Spleen (tissue), 11 donors: ENCODE measurements around the gene TXLNG. TPM values are rescaled to one million over a fixed set of nuclear protein-coding genes. Genes with fewer than 3 reads are reported as not detected.

Experiments used
- DNase-seq: peaks from one replicate; pipeline ENCODE4 v3.0.0-alpha.2; 2020
- H3K27ac ChIP-seq, 8 donors: fragments of 200-600 bp; sonication (generic) in 7 of 8; 1 replicate in 4 of 8; 2 replicates in 4 of 8; pipeline versions ENCODE4 v1.5.0 to v1.8.0; 2016 to 2021; ENCODE audit warnings: inconsistent platforms in 4 of 8, mild to moderate bottlenecking in 4 of 8, moderate library complexity in 1 of 8
- H3K27me3 ChIP-seq, 7 donors: fragments of 200-600 bp; sonication (generic) in 6 of 7; replicated peaks in 1 of 7; 1 replicate in 4 of 7; 2 replicates in 3 of 7; pipeline versions ENCODE4 v1.5.0 to v1.8.0; 2016 to 2021; ENCODE audit warnings: inconsistent platforms in 3 of 7, mild to moderate bottlenecking in 1 of 7
- H3K36me3 ChIP-seq, 6 donors: fragments of 200-600 bp; sonication (generic) in 5 of 6; 1 replicate in 4 of 6; 2 replicates in 2 of 6; pipeline versions ENCODE4 v1.5.0 to v1.8.0; 2016 to 2021; ENCODE audit warnings: inconsistent platforms in 2 of 6
- H3K4me1 ChIP-seq, 6 donors: fragments of 200-600 bp; sonication (generic) in 5 of 6; 1 replicate in 3 of 6; 2 replicates in 3 of 6; pipeline versions ENCODE4 v1.5.0 to v1.8.0; 2016 to 2021; ENCODE audit warnings: inconsistent platforms in 3 of 6
- H3K4me3 ChIP-seq, 8 donors: fragments of 200-600 bp; sonication (generic) in 7 of 8; 1 replicate in 4 of 8; 2 replicates in 4 of 8; pipeline versions ENCODE4 v1.5.0 to v1.8.0; 2016 to 2021; ENCODE audit warnings: inconsistent platforms in 4 of 8, mild to moderate bottlenecking in 4 of 8, moderate library complexity in 2 of 8
- H3K9me3 ChIP-seq, 8 donors: fragments of 200-600 bp; sonication (generic) in 7 of 8; 1 replicate in 4 of 8; 2 replicates in 4 of 8; pipeline versions ENCODE4 v1.5.0 to v1.8.0; 2016 to 2021; ENCODE audit warnings: inconsistent platforms in 4 of 8
- CTCF ChIP-seq, 11 experiments: fragments of 200-600 bp in 7 of 11; fragments of 450-650 bp in 4 of 11; sonication (generic) in 4 of 11; IDR thresholded peaks in 8 of 11; conservative IDR thresholded peaks in 3 of 11; 1 replicate in 7 of 11; 2 replicates in 4 of 11; pipeline versions ENCODE4 v1.4.0 to v1.8.0; 2016 to 2021; ENCODE audit warnings: antibody characterized with exemption in 11 of 11, inconsistent platforms in 4 of 11, mild to moderate bottlenecking in 1 of 11
- POLR2A ChIP-seq, 3 donors: fragments of 450-650 bp; IDR thresholded peaks; one replicate each; pipeline ENCODE4 v1.5.1; 2017; ENCODE audit warnings: antibody characterized with exemption in 3 of 3, mild to moderate bottlenecking in 1 of 3
- POLR2AphosphoS5 ChIP-seq, 3 donors: sonication (generic); formaldehyde crosslinking; IDR thresholded peaks; one replicate each; pipeline ENCODE4 v1.5.1; 2017; ENCODE audit warnings: antibody characterized with exemption in 3 of 3
- WGBS, 5 donors: extraction: QIAGEN DNeasy Blood & Tissue Kit in 3 of 5; methylation state at CpG; one replicate each; pipeline versions ENCODE4 v1.1.5 to v1.1.7; 2013 to 2018; 5-methylcytosine and 5-hydroxymethylcytosine counted together
- intact Hi-C: fragments of 100-400 bp; cut with DNase I; formaldehyde crosslinking; loops from one replicate; pipeline ENCODE4 v1.15.0; 2023; ENCODE audit warnings: low total_unique reads
- polyA plus RNA-seq, 3 donors: library from polyadenylated mRNA; stranded (reverse); fragments of 200-250 nt; gene quantifications; one replicate each; pipeline ENCODE4 v1.2.1, GENCODE V29; 2013
- total RNA-seq, 7 donors: library from RNA; depleted of rRNA in 3 of 7; stranded (reverse); fragments of >200 nt in 3 of 7; fragmentation: NEBNext Ultra II Directional in 4 of 7; extraction: Animal tissue kit (Norgen Biotek cat#: 25700) in 4 of 7; gene quantifications; one replicate each; pipeline versions ENCODE4 v1.1.0 to v1.2.1, GENCODE V29; 2016 to 2021
- donor health status: healthy with polysubstance abuse.
- donor health status: DM: no; HTN: no; CAD: no; lungs with moderate emphysema.
- donor health status: DM: no; HTN: no; CAD: no.
- donor health status: Bipolar disorder and iron deficiency.
- donor health status: healthy.
- donor health status: DM: no; HTN: no; CAD: no.
- donor health status: DM: yes; HTN: yes; CAD: no.

TXLNG gene
- total and polyA plus RNA-seq, 10 donors, result 7.8 to 20.2 (median 12.7) TPM

GRCh38 chrX:16882169-16882568 lies 95.9 kb downstream of the TXLNG start:
- Histone ChIP-seq H3K9me3 (no peaks in the 10 kb centered on the region), H3K36me3 (no peaks in the 10 kb centered on the region), H3K27me3 (peaks cover 0 to 34% (median 3%) of the 10 kb centered on the region in 7 donors), H3K27ac (peak overlapping the region in 6 of 8 donors; percentile 40 to 87 (median 82)), H3K4me3 (peak overlapping the region in 7 of 8 donors; percentile 30 to 65 (median 37)), H3K4me1 (peaks cover 0 to 8% (median 2%) of the 10 kb centered on the region in 6 donors)
- TF ChIP-seq CTCF (IDR thresholded peaks at IDR 0.05 in 8 of 11, conservative IDR thresholded peaks at IDR 0.05 in 3 of 11) (no peak), POLR2AphosphoS5 (IDR thresholded peaks at IDR 0.05) (no peak), POLR2A (IDR thresholded peaks at IDR 0.05) (no peak)
- peak; percentile 81 for DNase-seq
- 4 to 34% (median 7%) methylated on average over 7 of the region's 7 CpGs for WGBS, 5 donors
- intact Hi-C loops, result loop anchor here (10.0 kb wide), 2 partner anchors 63 to 163 kb away; partner anchors contain the start of gene REPS2

GRCh38 chrX:16882702-16883486 lies 96.6 kb downstream of the TXLNG start:
- no peaks in the 10 kb centered on the region for H3K9me3 ChIP-seq
- 0 to 18% (median 0%) methylated on average over 16 to 27 of the region's 27 CpGs for WGBS, 5 donors
- peak in 10 of 11 experiments; percentile 32 to 68 (median 60) for TF ChIP-seq CTCF (IDR thresholded peaks at IDR 0.05 in 8 of 11, conservative IDR thresholded peaks at IDR 0.05 in 3 of 11)
- peak; percentile 38 to 67 (median 54) for TF ChIP-seq POLR2AphosphoS5 (IDR thresholded peaks at IDR 0.05)
- no peak for TF ChIP-seq POLR2A (IDR thresholded peaks at IDR 0.05)
- H3K27me3 ChIP-seq, result peaks cover 0 to 34% (median 3%) of the 10 kb centered on the region in 7 donors
- peak overlapping the region; percentile 40 to 87 (median 80) for H3K27ac ChIP-seq
- H3K4me3 ChIP-seq, result peak overlapping the region; percentile 24 to 65 (median 36)
- peaks cover 0 to 8% (median 2%) of the 10 kb centered on the region in 6 donors for H3K4me1 ChIP-seq
- DNase-seq, result peak; percentile 87
- H3K36me3 ChIP-seq, result no peaks in the 10 kb centered on the region
- intact Hi-C loops, result loop anchor here (10.0 kb wide), 2 partner anchors 62 to 162 kb away; partner anchors contain the start of gene REPS2

- Histone ChIP-seq H3K4me1 (peaks cover 0 to 8% (median 2%) of the 10 kb centered on the region in 6 donors), H3K36me3 (no peaks in the 10 kb centered on the region), H3K27ac (peak overlapping the region in 4 of 8 donors; percentile 51 to 87 (median 84)), H3K4me3 (no peak overlapping the region), H3K27me3 (peaks cover 0 to 34% (median 3%) of the 10 kb centered on the region in 7 donors), H3K9me3 (no peaks in the 10 kb centered on the region)
- intact Hi-C loops, result loop anchor here (10.0 kb wide), 2 partner anchors 61 to 161 kb away; partner anchors contain the start of gene REPS2
- DNase-seq, result no peak
- 43 to 60% (median 54%) methylated on average over 3 of the region's 3 CpGs for whole genome bisulfite sequencing, 5 donors
- no peak for TF ChIP-seq POLR2A (IDR thresholded peaks at IDR 0.05)
- no peak for TF ChIP-seq CTCF (IDR thresholded peaks at IDR 0.05 in 8 of 11, conservative IDR thresholded peaks at IDR 0.05 in 3 of 11)
- no peak for TF ChIP-seq POLR2AphosphoS5 (IDR thresholded peaks at IDR 0.05)
These were observed 97.2 kb downstream of the TXLNG start for GRCh38 chrX:16883487-16883804.

GRCh38 chrX:16885628-16886027 lies 99.4 kb downstream of the TXLNG start:
- H3K27ac ChIP-seq, result peak overlapping the region in 1 of 8 donors; percentile 51
- WGBS, 5 donors, result 81 to 100% (median 95%) methylated on average over 1 of the region's 1 CpG
- H3K4me1 ChIP-seq, result peaks cover 0 to 8% (median 2%) of the 10 kb centered on the region in 6 donors
- peaks cover 0 to 21% (median 3%) of the 10 kb centered on the region in 7 donors for H3K27me3 ChIP-seq
- no peaks in the 10 kb centered on the region for H3K36me3 ChIP-seq
- DNase-seq, result no peak
- TF ChIP-seq POLR2A (IDR thresholded peaks at IDR 0.05) (no peak), POLR2AphosphoS5 (IDR thresholded peaks at IDR 0.05) (no peak), CTCF (IDR thresholded peaks at IDR 0.05 in 8 of 11, conservative IDR thresholded peaks at IDR 0.05 in 3 of 11) (no peak)
- H3K9me3 ChIP-seq, result no peaks in the 10 kb centered on the region
- no peak overlapping the region for H3K4me3 ChIP-seq
- intact Hi-C loops, result loop anchor here (10.0 kb wide), 2 partner anchors 59 to 159 kb away; partner anchors contain the start of gene REPS2
